GM15510 (cell line): Measurements from ENCODE around the gene GFRA1.

Experiments
- POLR2A ChIP-seq: IDR thresholded peaks from 3 replicates; pipeline ENCODE4 v1.6.1; 2011; ENCODE audit warnings: borderline replicate concordance; ENCODE audit not compliant: insufficient read length; ENCODE audit errors: extremely low read depth

GFRA1 gene

GRCh38 chr10:116130006-116130405 is 143.0 kb downstream of the GFRA1 start:
- TF ChIP-seq POLR2A, result no peak

- TF ChIP-seq POLR2A, result no peak
These were observed 145.9 kb downstream of the GFRA1 start for GRCh38 chr10:116126954-116127695.

GRCh38 chr10:116126239-116126638 is 146.8 kb downstream of the GFRA1 start:
- TF ChIP-seq POLR2A, result no peak

DNA sequence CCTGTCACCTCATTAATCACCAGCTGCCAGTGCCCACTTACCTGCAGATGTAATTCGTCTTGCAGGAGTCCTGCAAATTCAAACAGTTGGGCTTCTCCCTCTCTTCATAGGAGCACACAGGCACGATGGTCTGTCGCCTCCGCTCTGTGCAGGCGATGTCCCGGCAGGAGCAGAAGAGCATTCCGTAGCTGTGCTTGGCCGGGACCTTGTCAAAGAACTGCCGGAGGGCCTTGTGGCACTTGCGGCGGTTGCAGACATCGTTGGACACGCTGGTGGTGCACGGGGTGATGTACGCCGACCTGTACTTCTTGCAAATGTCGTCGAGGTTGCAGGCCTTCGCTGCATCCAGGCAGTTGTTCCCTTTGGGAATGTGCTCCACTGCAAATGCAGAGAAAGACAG is 147.8 kb downstream of the GFRA1 start:
- no peak for TF ChIP-seq POLR2A

- no peak for TF ChIP-seq POLR2A
These were observed 148.2 kb downstream of the GFRA1 start for GRCh38 chr10:116124777-116125176.

DNA sequence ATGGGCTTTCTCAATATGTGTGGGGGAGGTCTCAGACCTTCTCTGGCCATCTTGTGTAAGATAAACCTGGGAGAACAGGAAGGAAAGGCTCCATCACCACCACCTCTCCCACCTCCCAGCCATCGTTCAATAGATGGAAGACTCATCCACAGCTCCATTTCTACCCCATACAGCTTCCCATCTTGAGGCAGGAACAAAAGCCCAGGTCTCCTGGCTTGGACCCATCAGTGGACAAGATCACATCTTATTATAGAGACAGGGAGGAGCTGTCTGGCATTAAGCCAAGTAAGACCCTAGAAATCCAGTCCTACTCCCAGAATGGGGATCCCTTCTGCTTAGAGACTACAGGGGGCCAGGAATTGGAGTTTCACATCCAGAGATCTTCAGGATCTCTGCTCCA is 150.3 kb downstream of the GFRA1 start:
- TF ChIP-seq POLR2A, result no peak

GRCh38 chr10:116121640-116122525 is 151.1 kb downstream of the GFRA1 start:
- no peak for TF ChIP-seq POLR2A

DNA sequence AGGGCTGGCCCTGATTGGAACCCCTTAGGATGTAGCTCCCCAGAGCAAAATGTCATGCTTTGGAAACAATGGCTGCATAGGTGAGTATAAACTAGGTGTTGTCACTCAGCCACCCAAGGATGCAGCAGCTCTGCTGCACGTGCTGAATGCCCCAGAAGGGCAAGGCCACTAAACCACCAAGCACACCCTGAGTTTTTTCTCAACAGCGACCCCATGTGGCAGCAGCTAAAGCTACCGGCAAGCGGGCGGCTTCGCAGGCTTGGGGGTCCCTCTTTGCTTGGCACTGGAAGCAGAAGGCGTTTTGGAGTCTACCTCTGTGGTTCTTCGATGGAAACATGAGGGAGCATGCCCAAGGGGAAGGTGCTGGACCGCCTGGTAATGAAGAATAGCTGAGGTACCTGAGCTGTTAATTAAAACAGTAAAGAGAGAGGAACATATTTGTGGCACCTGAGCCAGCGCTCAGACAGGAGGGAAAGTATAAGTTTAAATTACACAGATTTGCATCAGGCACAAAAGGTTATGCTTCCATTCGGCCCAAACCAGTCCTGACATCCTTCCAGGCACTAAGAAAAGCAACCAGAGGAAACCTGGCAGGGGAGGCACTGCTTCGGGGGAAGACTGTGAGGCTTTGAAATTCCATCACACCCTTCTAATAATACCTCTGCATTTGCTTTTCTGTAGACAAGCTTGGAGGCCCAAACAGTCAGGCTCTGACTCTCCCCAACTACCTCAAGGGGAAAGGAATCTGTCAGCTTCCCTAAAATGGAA is 152.1 kb downstream of the GFRA1 start:
- TF ChIP-seq POLR2A, result no peak

DNA sequence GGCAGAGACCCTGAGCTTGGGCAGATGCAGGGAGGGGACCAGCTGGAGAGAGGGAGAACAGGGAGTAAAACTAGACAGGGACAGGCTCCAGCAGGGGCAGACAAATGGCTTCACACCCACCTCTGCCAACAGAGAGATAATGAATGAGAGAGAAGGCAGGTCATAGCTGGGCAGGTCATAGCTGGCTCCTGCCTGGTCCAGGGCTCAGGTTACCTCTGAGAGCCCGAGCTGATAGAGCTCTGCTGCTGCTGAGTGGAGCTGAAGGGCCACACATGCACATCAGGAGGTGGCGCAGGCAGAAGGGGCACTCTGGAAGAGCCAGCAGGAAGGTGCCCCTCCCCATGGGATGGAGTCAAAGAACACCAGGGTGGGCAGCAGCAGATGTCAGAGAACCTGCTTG is 154.2 kb downstream of the GFRA1 start:
- no peak for TF ChIP-seq POLR2A

DNA sequence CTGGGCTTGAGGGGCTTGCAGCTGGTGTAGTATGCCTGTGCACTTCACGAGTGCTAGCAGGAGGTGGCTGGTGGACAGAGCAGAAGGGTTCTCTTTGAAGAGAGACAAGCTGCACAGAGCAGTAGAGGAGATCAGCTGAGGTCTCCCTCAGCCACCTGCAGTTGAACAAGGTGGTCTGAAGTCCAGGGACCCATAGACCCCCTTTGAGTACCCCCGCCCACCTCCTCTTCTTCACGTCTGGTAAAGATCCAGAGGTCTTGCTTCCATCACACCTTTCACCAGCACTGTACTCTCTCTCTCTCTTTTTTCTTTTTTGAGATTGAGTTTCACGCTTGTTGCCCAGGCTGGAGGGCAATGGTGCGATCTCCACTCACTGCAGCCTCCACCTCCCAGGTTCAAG is 157.2 kb downstream of the GFRA1 start:
- TF ChIP-seq POLR2A, result no peak

- no peak for TF ChIP-seq POLR2A
These were observed 157.9 kb downstream of the GFRA1 start for GRCh38 chr10:116115036-116115641.

DNA sequence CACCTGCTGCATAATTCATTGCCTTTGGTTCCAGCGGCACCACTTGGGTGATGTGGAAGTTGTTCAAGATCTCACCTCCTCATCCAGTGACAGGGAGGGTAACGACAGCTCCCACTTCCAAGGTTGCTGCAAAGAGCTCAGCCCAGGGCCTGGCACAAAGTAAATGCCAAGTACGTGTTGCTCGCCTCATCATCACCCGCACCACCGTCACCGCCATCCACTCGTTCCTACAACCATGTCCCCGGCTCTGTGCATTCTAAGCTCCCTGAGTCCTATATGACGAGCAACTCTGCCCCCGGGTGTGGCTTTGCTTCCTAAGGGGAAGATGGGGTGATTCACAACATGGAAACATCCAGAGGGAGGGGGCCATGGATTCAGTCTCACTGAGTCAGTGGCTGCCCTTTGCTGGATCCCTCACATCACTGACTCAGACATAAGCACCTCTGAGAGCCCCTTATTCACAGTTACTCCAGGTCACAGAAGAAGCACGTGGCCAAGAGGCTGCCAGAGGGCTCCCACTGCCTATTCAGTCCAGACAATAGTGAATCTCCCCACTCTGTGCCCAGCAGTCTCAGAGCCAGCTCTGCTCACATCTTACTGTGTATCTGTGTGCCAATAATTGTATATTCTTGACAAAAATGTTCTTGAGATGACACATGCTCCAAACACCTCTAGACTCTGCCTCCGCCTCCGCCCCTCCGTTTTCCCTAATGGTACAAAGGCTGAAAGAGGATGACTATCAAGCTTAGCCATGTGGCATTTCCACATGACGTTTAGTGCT is 159.1 kb downstream of the GFRA1 start:
- no peak for TF ChIP-seq POLR2A

GRCh38 chr10:116112232-116113231 is 160.5 kb downstream of the GFRA1 start:
- no peak for TF ChIP-seq POLR2A
